HUES48 (cell line): ENCODE results near the gene GBF1.
"Not testable (repeated sequence)": the region's sequence is repeated elsewhere in the genome, so short reads cannot be mapped to it uniquely, and the experiment has no call there.

Experiments used
- H3K27ac ChIP-seq: one replicate; pipeline ENCODE4 v1.7.0; 2013; ENCODE audit warnings: low read depth, low read length, inconsistent platforms
- H3K27me3 ChIP-seq: 2 replicates; pipeline ENCODE4 v1.6.1; 2013; ENCODE audit warnings: mild to moderate bottlenecking, low read length; ENCODE audit not compliant: control insufficient read depth, insufficient read depth
- H3K36me3 ChIP-seq: 2 replicates; pipeline ENCODE4 v1.6.1; 2013; ENCODE audit warnings: low read length; ENCODE audit not compliant: control insufficient read depth, insufficient read depth
- H3K4me1 ChIP-seq: 2 replicates; pipeline ENCODE4 v1.6.1; 2013; ENCODE audit warnings: mild to moderate bottlenecking, low read length; ENCODE audit not compliant: control insufficient read depth, insufficient read depth
- H3K4me3 ChIP-seq: 2 replicates; pipeline ENCODE4 v1.5.1; 2013; ENCODE audit warnings: mild to moderate bottlenecking, low read depth, low read length
- H3K9ac ChIP-seq: 2 replicates; pipeline ENCODE4 v1.6.1; 2013; ENCODE audit warnings: mild to moderate bottlenecking, low read depth, low read length, moderate library complexity
- H3K9me3 ChIP-seq: 2 replicates; pipeline ENCODE4 v1.6.1; 2013; ENCODE audit warnings: low read length; ENCODE audit not compliant: control insufficient read depth, insufficient read depth

GBF1 gene

DNA sequence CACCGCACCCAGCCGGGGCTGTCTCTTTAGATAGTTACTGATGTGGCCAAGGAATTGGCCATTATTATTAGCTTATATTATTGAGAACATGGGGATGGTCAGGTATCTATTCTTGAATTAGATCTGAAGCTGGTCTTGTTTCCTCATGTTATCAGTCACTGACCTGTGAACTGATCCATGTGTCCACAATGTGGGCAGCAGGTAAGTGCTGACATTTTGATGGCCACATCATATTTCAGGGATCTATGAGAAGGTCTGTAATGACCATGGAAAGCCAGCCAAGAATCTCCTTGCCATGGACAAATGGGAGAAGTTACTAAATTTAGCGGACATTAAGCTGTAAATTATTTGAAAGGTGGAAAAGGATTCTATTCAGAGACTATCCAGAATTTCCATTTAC lies 61.4 kb downstream of the GBF1 start:
- Histone ChIP-seq H3K27ac (no peak overlapping the region), H3K4me1 (peaks cover 16% of the 10 kb centered on the region), H3K9me3 (no peaks in the 10 kb centered on the region), H3K9ac (no peak overlapping the region), H3K4me3 (no peak overlapping the region), H3K36me3 (no peaks in the 10 kb centered on the region), H3K27me3 (no peaks in the 10 kb centered on the region)

- H3K9ac ChIP-seq, H3K27me3 ChIP-seq, H3K9me3 ChIP-seq, H3K4me3 ChIP-seq, H3K27ac ChIP-seq, H3K36me3 ChIP-seq: not testable (repeated sequence)
- H3K4me1 ChIP-seq: peaks cover 22% of the 10 kb centered on the region
Measured at GRCh38 chr10:102308318-102308717, 63.0 kb downstream of the GBF1 start.

DNA sequence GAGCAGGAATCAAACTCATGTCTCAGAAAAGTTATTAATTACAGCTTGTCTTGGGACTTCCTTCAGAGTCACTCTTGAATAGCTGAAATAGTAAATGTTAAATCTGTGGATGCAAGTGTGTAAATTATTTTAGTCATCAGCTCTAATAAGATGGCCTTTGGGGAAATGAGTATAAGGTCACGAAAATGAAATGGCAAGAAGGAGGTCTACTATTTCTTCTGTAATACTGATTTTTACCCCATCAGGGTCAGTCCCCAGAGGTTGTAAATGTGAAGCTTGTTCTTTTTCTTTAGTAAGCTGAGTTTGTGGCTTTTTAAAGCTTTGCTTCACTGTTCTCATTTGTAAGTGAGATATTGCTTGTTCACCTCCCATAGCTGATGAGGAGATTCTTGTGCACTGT lies 63.9 kb downstream of the GBF1 start:
- H3K27me3 ChIP-seq: no peaks in the 10 kb centered on the region
- no peak overlapping the region for H3K27ac ChIP-seq
- no peak overlapping the region for H3K9ac ChIP-seq
- H3K4me1 ChIP-seq: peaks cover 22% of the 10 kb centered on the region
- no peaks in the 10 kb centered on the region for H3K36me3 ChIP-seq
- H3K4me3 ChIP-seq: no peak overlapping the region
- H3K9me3 ChIP-seq: no peaks in the 10 kb centered on the region

GRCh38 chr10:102309916-102310315 lies 64.6 kb downstream of the GBF1 start:
- Histone ChIP-seq H3K36me3 (no peaks in the 10 kb centered on the region), H3K4me3 (no peak overlapping the region), H3K27me3 (no peaks in the 10 kb centered on the region), H3K9ac (no peak overlapping the region), H3K4me1 (peaks cover 22% of the 10 kb centered on the region), H3K9me3 (no peaks in the 10 kb centered on the region), H3K27ac (no peak overlapping the region)

DNA sequence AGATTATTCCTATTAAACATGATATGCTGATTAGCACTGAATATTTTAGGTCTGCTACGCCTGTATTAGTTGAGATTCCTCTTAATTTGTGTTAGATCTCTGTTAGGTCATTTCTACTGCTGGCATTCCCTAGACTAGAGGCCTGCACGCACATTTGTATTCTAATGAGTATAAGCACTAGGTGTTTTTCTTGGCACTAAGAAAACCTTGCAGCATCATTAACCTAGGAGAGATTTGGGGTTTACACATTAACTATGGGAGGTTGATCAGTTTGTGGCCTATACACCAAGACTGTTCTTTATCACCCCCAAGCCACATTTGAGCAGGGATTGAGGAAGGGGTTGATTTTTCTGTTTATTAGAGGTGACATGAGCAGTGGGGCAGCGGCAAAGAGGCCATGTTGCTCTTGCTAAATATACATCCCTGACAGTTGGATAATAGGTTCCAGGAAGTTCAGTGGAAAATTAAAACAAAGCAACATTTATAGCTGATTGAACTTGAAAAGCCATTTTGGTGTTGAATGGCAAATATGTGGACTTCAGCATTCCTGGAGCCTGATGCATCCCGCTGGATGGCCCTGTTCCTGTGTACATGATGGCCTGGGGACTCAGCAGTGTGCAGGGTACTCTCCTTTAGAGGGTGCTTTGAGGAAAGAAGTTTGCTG lies 65.2 kb downstream of the GBF1 start:
- no peaks in the 10 kb centered on the region for H3K27me3 ChIP-seq
- H3K4me3 ChIP-seq: no peak overlapping the region
- H3K27ac ChIP-seq: peak overlapping the region; percentile 3
- H3K9ac ChIP-seq: no peak overlapping the region
- no peaks in the 10 kb centered on the region for H3K36me3 ChIP-seq
- peaks cover 22% of the 10 kb centered on the region for H3K4me1 ChIP-seq
- H3K9me3 ChIP-seq: no peaks in the 10 kb centered on the region

GRCh38 chr10:102311025-102311420 lies 65.7 kb downstream of the GBF1 start:
- Histone ChIP-seq H3K36me3 (no peaks in the 10 kb centered on the region), H3K9me3 (no peaks in the 10 kb centered on the region), H3K27me3 (no peaks in the 10 kb centered on the region), H3K4me1 (peaks cover 22% of the 10 kb centered on the region), H3K4me3 (no peak overlapping the region), H3K27ac (peak overlapping the region; percentile 3), H3K9ac (no peak overlapping the region)

GRCh38 chr10:102312683-102313082 lies 67.4 kb downstream of the GBF1 start:
- H3K36me3 ChIP-seq: no peaks in the 10 kb centered on the region
- H3K4me3 ChIP-seq: no peak overlapping the region
- H3K27me3 ChIP-seq: no peaks in the 10 kb centered on the region
- no peaks in the 10 kb centered on the region for H3K9me3 ChIP-seq
- H3K9ac ChIP-seq: no peak overlapping the region
- H3K4me1 ChIP-seq: peaks cover 22% of the 10 kb centered on the region
- no peak overlapping the region for H3K27ac ChIP-seq

DNA sequence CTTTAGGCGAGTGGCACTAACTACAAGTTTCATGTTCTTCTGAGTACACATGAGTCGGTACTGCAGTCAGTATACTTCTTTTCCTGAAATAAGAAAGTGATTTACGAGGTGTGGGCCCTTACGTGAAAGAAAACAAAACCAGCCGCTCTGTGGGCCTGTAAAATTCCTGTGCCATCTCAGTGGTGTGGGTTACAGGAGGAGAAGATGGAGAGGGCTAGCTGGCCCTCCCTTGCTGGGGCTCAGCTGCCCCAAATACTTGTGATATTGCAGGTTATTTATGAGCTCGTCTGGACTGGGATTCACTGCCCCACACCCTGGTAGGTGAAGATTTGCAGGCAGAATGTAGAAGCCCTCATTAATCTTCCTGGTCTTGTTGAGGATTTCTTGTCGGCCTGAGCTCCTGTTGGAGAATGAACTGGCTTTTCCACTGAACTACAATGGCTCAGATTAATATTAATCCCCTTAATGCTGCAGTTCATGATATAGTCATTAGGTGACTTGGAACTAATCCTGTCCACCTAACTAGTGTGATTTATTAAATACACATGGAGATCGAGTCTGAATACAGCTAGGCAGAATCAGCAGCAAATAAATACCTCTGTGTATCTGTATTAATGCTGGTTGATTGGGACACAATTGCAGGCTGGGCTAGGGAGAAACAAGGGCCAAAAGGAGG lies 68.0 kb downstream of the GBF1 start:
- no peak overlapping the region for H3K27ac ChIP-seq
- no peak overlapping the region for H3K4me3 ChIP-seq
- no peaks in the 10 kb centered on the region for H3K9me3 ChIP-seq

DNA sequence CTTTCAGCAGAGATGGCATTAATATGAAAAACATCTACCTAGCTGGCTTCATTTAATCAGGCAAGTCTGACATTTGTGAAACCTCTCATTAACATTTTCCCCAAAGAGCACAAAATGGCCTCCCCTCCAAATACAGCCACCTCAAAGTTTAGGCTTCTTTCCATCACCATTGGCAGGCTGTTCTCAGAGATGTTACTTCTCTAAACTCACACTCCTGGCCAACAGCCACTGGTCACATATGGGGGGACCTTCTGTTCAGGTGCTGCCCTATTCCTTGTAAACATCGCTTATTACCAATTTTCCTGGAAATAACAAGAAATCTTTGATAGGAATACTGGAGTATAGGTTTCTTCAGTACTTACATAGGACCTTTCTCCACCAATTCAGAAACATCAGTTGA lies 69.5 kb downstream of the GBF1 start:
- Histone ChIP-seq H3K36me3 (no peaks in the 10 kb centered on the region), H3K4me3 (no peak overlapping the region), H3K27ac (no peak overlapping the region), H3K9me3 (no peaks in the 10 kb centered on the region), H3K9ac (no peak overlapping the region), H3K4me1 (peaks cover 22% of the 10 kb centered on the region), H3K27me3 (no peaks in the 10 kb centered on the region)

More for the DNA sequence above, 68.0 kb downstream of the GBF1 start:
- no peaks in the 10 kb centered on the region for H3K27me3 ChIP-seq
- no peaks in the 10 kb centered on the region for H3K36me3 ChIP-seq
- H3K9ac ChIP-seq: no peak overlapping the region
- H3K4me1 ChIP-seq: peaks cover 22% of the 10 kb centered on the region

GRCh38 chr10:102316421-102316820 lies 71.1 kb downstream of the GBF1 start:
- Histone ChIP-seq H3K9ac (no peak overlapping the region), H3K27ac (no peak overlapping the region), H3K4me3 (no peak overlapping the region), H3K9me3 (no peaks in the 10 kb centered on the region), H3K27me3 (no peaks in the 10 kb centered on the region), H3K36me3 (no peaks in the 10 kb centered on the region), H3K4me1 (peaks cover 7% of the 10 kb centered on the region)

- Histone ChIP-seq H3K27ac (no peak overlapping the region), H3K36me3 (no peaks in the 10 kb centered on the region), H3K9me3 (no peaks in the 10 kb centered on the region), H3K9ac (no peak overlapping the region), H3K4me1 (peaks cover 5% of the 10 kb centered on the region; the same call in 1 of the 2 replicates), H3K4me3 (no peak overlapping the region), H3K27me3 (no peaks in the 10 kb centered on the region)
Measured at GRCh38 chr10:102322914-102323313, 77.6 kb downstream of the GBF1 start.
